ENCODE results near the gene ADGRL1.
"Not testable (repeated sequence)": the region's sequence is repeated elsewhere in the genome, so short reads cannot be mapped to it uniquely, and the experiment has no call there.

- TF ChIP-seq CTCF, POLR2A (IDR thresholded peaks at IDR 0.05): not testable (repeated sequence)
Observed at GRCh38 chr19:14255316-14255715, 49.3 kb upstream of the ADGRL1 start.
